GM12878 (cell line): Measurements from ENCODE around the gene AGO4.
"Not testable (repeated sequence)": the region's sequence is repeated elsewhere in the genome, so short reads cannot be mapped to it uniquely, and the experiment has no call there.

Source experiments
- CTCF ChIP-seq, 3 experiments: IDR thresholded peaks in 2 of 3; conservative IDR thresholded peaks in 1 of 3; 2 replicates each; pipeline ENCODE4 v1.5.1; 2011; ENCODE audit warnings: low read depth in 3 of 3, low read length in 3 of 3, mild to moderate bottlenecking in 3 of 3, control low read depth in 2 of 3, moderate library complexity in 2 of 3, inconsistent platforms in 1 of 3, mixed read lengths in 1 of 3; ENCODE audit not compliant: control insufficient read depth in 2 of 3, insufficient read depth in 1 of 3; ENCODE audit errors: extremely low read depth in 1 of 3
- DPF2 ChIP-seq: fragments of 450-650 bp; IDR thresholded peaks from 2 replicates; pipeline ENCODE4 v1.6.1; 2017; ENCODE audit warnings: mild to moderate bottlenecking
- E4F1 ChIP-seq: fragments of 450-650 bp; IDR thresholded peaks from 2 replicates; pipeline ENCODE4 v1.6.1; 2018; ENCODE audit warnings: borderline replicate concordance, mild to moderate bottlenecking; ENCODE audit not compliant: partially characterized antibody
- EP300 ChIP-seq, 2 experiments: fragments of 150-350 bp in 1 of 2; IDR thresholded peaks; 2 replicates each; pipeline ENCODE4 v1.6.1; 2011 to 2012; ENCODE audit warnings: low read depth in 2 of 2, low read length in 2 of 2, borderline replicate concordance in 1 of 2, improper control_type of control experiment in 1 of 2, inconsistent platforms in 1 of 2; ENCODE audit not compliant: control insufficient read depth in 1 of 2
- MYC ChIP-seq: IDR thresholded peaks from 2 replicates; pipeline ENCODE4 v1.6.1; 2011; ENCODE audit warnings: mild to moderate bottlenecking, low read length, moderate library complexity, inconsistent platforms; ENCODE audit not compliant: insufficient read depth, insufficient replicate concordance, insufficient read length, severe bottlenecking
- POLR2AphosphoS5 ChIP-seq: IDR thresholded peaks from 2 replicates; pipeline ENCODE4 v1.6.1; 2011; ENCODE audit warnings: mild to moderate bottlenecking, low read length, inconsistent platforms
- RAD21 ChIP-seq: IDR thresholded peaks from 2 replicates; pipeline ENCODE4 v1.6.1; 2011; ENCODE audit warnings: mild to moderate bottlenecking, low read depth, low read length, moderate library complexity; ENCODE audit not compliant: insufficient read depth
- RELA ChIP-seq: fragments of 450-650 bp; IDR thresholded peaks from 2 replicates; pipeline ENCODE4 v1.8.0; 2014; ENCODE audit warnings: borderline replicate concordance; ENCODE audit not compliant: partially characterized antibody
- SP1 ChIP-seq: IDR thresholded peaks from one replicate; pipeline ENCODE4 v1.6.1; 2011; ENCODE audit warnings: low read depth, low read length
- TARDBP ChIP-seq: IDR thresholded peaks from 2 replicates; pipeline ENCODE4 v1.6.1; 2016; ENCODE audit warnings: borderline replicate concordance
- TCF12 ChIP-seq: IDR thresholded peaks from 2 replicates; pipeline ENCODE4 v1.6.1; 2011; ENCODE audit warnings: low read depth, mild to moderate bottlenecking, low read length

GRCh38 chr1:35812754-35813153, 4.9 kb downstream of the AGO4 start:
- not testable (repeated sequence) for TF ChIP-seq E4F1; DPF2; POLR2AphosphoS5; CTCF (IDR thresholded peaks at IDR 0.05 in 2 of 3, conservative IDR thresholded peaks at IDR 0.05 in 1 of 3; ENCODE audit: control insufficient read depth in 2 of 3, extremely low read depth in 1 of 3, insufficient read depth in 1 of 3, low read depth in 3 of 3, low read length in 3 of 3); TARDBP; TCF12; RAD21; EP300 (IDR thresholded peaks at IDR 0.05; ENCODE audit: borderline replicate concordance in 1 of 2, control insufficient read depth in 1 of 2, low read depth in 2 of 2, low read length in 2 of 2); SP1; RELA; MYC
